HepG2 (cell line): Measurements from ENCODE around the gene PCGF5. TPM values are rescaled to one million over a fixed set of nuclear protein-coding genes. Genes with fewer than 3 reads are reported as not detected.

Source experiments
- ARHGAP35 ChIP-seq: sonication (generic); formaldehyde crosslinking; IDR thresholded peaks from 2 replicates; pipeline ENCODE4 v1.9.0; 2022; ENCODE audit warnings: mild to moderate bottlenecking, inconsistent platforms, moderate library complexity, missing genetic modification reagents, borderline replicate concordance
- DNMT3B ChIP-seq: conservative IDR thresholded peaks from 2 replicates; pipeline ENCODE4 v1.6.1; 2016; ENCODE audit warnings: missing biosample characterization, control low read depth
- GZF1 ChIP-seq: sonication (generic); formaldehyde crosslinking; IDR thresholded peaks from 2 replicates; pipeline ENCODE4 v1.5.1; 2020; ENCODE audit warnings: mild to moderate bottlenecking, missing genetic modification reagents
- HNRNPK ChIP-seq: fragments of 200-400 bp; formaldehyde crosslinking; IDR thresholded peaks from 2 replicates; pipeline ENCODE4 v1.6.1; 2018; ENCODE audit warnings: low read length, low read depth, moderate library complexity, mild to moderate bottlenecking; ENCODE audit not compliant: poor library complexity, severe bottlenecking
- KDM6A ChIP-seq: IDR thresholded peaks from 2 replicates; pipeline ENCODE4 v1.6.1; 2016; ENCODE audit warnings: low read depth
- MYNN ChIP-seq: sonication (generic); formaldehyde crosslinking; IDR thresholded peaks from 2 replicates; pipeline ENCODE4 v1.4.0; 2020; ENCODE audit warnings: mild to moderate bottlenecking, low read depth, missing genetic modification reagents
- MZF1 ChIP-seq: sonication (generic); formaldehyde crosslinking; IDR thresholded peaks from 2 replicates; pipeline ENCODE4 v1.8.1; 2023; ENCODE audit warnings: mild to moderate bottlenecking, missing genetic modification reagents, borderline replicate concordance
- PHF5A ChIP-seq: IDR thresholded peaks from one replicate; pipeline ENCODE4 v1.6.1; 2018; ENCODE audit warnings: low read depth, missing genetic modification reagents; ENCODE audit not compliant: unreplicated experiment
- SRSF4 ChIP-seq: fragments of 200-400 bp; formaldehyde crosslinking; IDR thresholded peaks from one replicate; pipeline ENCODE4 v1.6.1; 2018; ENCODE audit warnings: mild to moderate bottlenecking, low read depth, low read length, moderate library complexity; ENCODE audit not compliant: poor library complexity, severe bottlenecking
- TCF7L2 ChIP-seq: IDR thresholded peaks from 2 replicates; pipeline ENCODE4 v1.6.1; 2011; ENCODE audit warnings: mild to moderate bottlenecking, low read depth, low read length, moderate library complexity
- TEAD3 ChIP-seq: optimal IDR thresholded peaks from 2 replicates; pipeline ENCODE3; 2016; ENCODE audit warnings: borderline replicate concordance
- TMF1 ChIP-seq: sonication (generic); formaldehyde crosslinking; IDR thresholded peaks from 2 replicates; pipeline ENCODE4 v1.8.1; 2022; ENCODE audit warnings: low read depth, missing genetic modification reagents
- ZNF274 ChIP-seq: sonication (generic); formaldehyde crosslinking; IDR thresholded peaks from 2 replicates; pipeline ENCODE4 v1.5.1; 2020; ENCODE audit warnings: mild to moderate bottlenecking, missing genetic modification reagents
- ZNF468 ChIP-seq: sonication (generic); formaldehyde crosslinking; IDR thresholded peaks from 2 replicates; pipeline ENCODE4 v1.8.0; 2022; ENCODE audit warnings: mild to moderate bottlenecking, moderate library complexity, missing genetic modification reagents
- ZNF646 ChIP-seq: sonication (generic); formaldehyde crosslinking; IDR thresholded peaks from 2 replicates; pipeline ENCODE4 v1.9.0; 2021; ENCODE audit warnings: mild to moderate bottlenecking, missing genetic modification reagents
- ZNF652 ChIP-seq: IDR thresholded peaks from 2 replicates; pipeline ENCODE4 v1.6.1; 2016; ENCODE audit warnings: low read depth, borderline replicate concordance
- polyA plus RNA-seq, 8 experiments: library from polyadenylated mRNA; depleted of rRNA in 3 of 8; stranded (reverse) in 7 of 8; unstranded in 1 of 8; fragments of >200 nt; fragmentation: Illumina TruSeq in 4 of 8; extraction: Trizol in 4 of 8; gene quantifications; 2 replicates each; pipeline versions ENCODE4 v1.2.1 to v1.2.3, GENCODE V29; 2011 to 2016; ENCODE audit warnings: low read depth in 4 of 8, missing spikeins in 1 of 8, mixed read lengths in 1 of 8; ENCODE audit not compliant: insufficient read depth in 1 of 8
- total RNA-seq, 5 experiments: library from RNA; depleted of rRNA; stranded (reverse); fragments of >200 nt; fragmentation: Illumina TruSeq; extraction: Trizol; gene quantifications; 2 replicates each; pipeline ENCODE4 v1.2.3, GENCODE V29; 2016; ENCODE audit warnings: low read depth in 1 of 5
- TF ChIP-seq, protein P1 (sequence below): sonication (generic); formaldehyde crosslinking; IDR thresholded peaks from 2 replicates; pipeline ENCODE4 v1.5.0; 2020; ENCODE audit warnings: mild to moderate bottlenecking, missing genetic modification reagents, borderline replicate concordance

PCGF5 gene
- total and polyA plus RNA-seq, 2 of the 13 experiments (the other 11 are each of a cell fraction or from before 2014, with no cell fraction given): 61.3 to 138 TPM

DNA sequence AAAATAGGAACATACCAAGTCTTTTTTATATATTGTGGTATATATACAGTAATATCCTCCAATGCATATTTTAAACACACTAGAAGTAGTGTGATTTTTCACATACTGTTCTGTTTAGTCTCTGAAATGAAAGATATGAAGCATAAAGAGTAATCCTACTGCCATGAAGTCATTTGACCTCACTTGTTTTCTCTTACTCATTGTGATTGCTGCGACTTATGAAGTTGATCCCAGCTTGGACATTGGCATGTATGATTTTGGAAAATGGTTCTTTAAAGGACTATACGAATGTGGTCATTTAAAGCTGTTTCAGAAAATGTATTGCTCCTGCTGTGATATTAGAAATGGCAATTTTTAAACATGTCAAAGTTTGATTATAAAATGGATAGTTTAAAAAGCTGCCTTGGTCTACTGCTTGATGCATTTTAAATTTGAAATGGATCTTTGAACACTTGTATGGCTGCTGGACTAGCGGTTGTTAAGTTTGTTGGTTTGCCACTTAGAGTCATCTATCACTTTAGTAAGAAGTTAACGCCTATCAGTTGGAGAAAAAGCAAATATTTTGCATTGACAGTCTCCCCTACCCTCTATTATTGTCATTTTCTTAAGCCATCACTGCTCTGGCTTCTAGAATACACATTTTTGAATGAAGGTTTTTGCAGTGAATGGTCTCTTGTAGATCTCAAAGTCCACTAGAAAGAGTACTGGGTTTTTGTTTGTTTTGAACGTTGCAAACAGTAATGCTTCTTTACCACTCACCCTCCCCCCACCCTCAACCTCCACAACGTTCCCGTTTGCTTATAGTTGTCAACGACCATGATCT lies 881 bp upstream of the PCGF5 start (continued):
- TF ChIP-seq, protein P1, sequence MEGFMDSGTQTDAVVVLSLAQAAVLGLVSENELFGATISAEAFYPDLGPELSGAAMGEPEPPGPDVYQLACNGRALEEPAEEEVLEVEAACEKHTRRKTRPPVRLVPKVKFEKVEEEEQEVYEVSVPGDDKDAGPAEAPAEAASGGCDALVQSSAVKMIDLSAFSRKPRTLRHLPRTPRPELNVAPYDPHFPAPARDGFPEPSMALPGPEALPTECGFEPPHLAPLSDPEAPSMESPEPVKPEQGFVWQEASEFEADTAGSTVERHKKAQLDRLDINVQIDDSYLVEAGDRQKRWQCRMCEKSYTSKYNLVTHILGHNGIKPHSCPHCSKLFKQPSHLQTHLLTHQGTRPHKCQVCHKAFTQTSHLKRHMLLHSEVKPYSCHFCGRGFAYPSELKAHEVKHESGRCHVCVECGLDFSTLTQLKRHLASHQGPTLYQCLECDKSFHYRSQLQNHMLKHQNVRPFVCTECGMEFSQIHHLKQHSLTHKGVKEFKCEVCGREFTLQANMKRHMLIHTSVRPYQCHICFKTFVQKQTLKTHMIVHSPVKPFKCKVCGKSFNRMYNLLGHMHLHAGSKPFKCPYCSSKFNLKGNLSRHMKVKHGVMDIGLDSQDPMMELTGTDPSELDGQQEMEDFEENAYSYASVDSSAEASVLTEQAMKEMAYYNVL (CRISPR knock-in tag): no peak
- TF ChIP-seq SRSF4: no peak
- TF ChIP-seq GZF1: no peak
- no peak for TF ChIP-seq MZF1 (CRISPR knock-in tag)
- TF ChIP-seq KDM6A (CRISPR knock-in tag): peak; percentile 99
- no peak for TF ChIP-seq PHF5A (CRISPR knock-in tag)
- TF ChIP-seq TEAD3 (CRISPR knock-in tag): no peak
- no peak for TF ChIP-seq ARHGAP35 (CRISPR knock-in tag)
- no peak for TF ChIP-seq DNMT3B (CRISPR knock-in tag)
- no peak for TF ChIP-seq ZNF274
- no peak for TF ChIP-seq ZNF468 (CRISPR knock-in tag)
- TF ChIP-seq HNRNPK: peak; percentile 20
- no peak for TF ChIP-seq TCF7L2
- TF ChIP-seq ZNF652 (CRISPR knock-in tag): no peak
- TF ChIP-seq MYNN (CRISPR knock-in tag): no peak
- TF ChIP-seq ZNF646 (CRISPR knock-in tag): no peak
- no peak for TF ChIP-seq TMF1 (CRISPR knock-in tag)
